Hematopoietic multipotent progenitor cell treated with erythropoietin and hydrocortisone succinate and interleukin-3 and kit ligand, for 6 days (in vitro differentiated cells): Measurements from ENCODE around the gene KBTBD8.

ENCODE experiments used
- DNase-seq: peaks from one replicate; pipeline ENCODE4 v3.0.0-alpha.2; 2015

KBTBD8 gene

GRCh38 chr3:66998113-66998903 lies at the start of gene KBTBD8:
TSS of gene KBTBD8 (plus strand) at chr3:66998307. CDS start at chr3:66998356, 49 bp downstream.
- peak; percentile 99 for DNase-seq

GRCh38 chr3:66948838-66949237 lies 49.3 kb upstream of the KBTBD8 start:
- DNase-seq: no peak

GRCh38 chr3:66949898-66950297 lies 48.2 kb upstream of the KBTBD8 start:
- DNase-seq: no peak

GRCh38 chr3:66952357-66952756 lies 45.8 kb upstream of the KBTBD8 start:
- DNase-seq: no peak

- DNase-seq: no peak
Measured at GRCh38 chr3:66953934-66954445, 44.1 kb upstream of the KBTBD8 start.

GRCh38 chr3:66956742-66957141 lies 41.4 kb upstream of the KBTBD8 start:
- DNase-seq: no peak

- DNase-seq: no peak
Measured at GRCh38 chr3:66957367-66957766, 40.7 kb upstream of the KBTBD8 start.

GRCh38 chr3:66958067-66958466 lies 40.0 kb upstream of the KBTBD8 start:
- no peak for DNase-seq

GRCh38 chr3:66962664-66963063 lies 35.4 kb upstream of the KBTBD8 start:
- DNase-seq: no peak

- DNase-seq: no peak
Measured at GRCh38 chr3:66971245-66971644, 26.9 kb upstream of the KBTBD8 start.

GRCh38 chr3:66971891-66972551 lies 26.1 kb upstream of the KBTBD8 start:
- peak; percentile 91 for DNase-seq

- DNase-seq: no peak
Measured at GRCh38 chr3:66980791-66981190, 17.3 kb upstream of the KBTBD8 start.

GRCh38 chr3:66983101-66983500 lies 15.0 kb upstream of the KBTBD8 start:
- DNase-seq: no peak

GRCh38 chr3:66985336-66985920 lies 12.7 kb upstream of the KBTBD8 start:
- DNase-seq: no peak

GRCh38 chr3:66986406-66986805 lies 11.7 kb upstream of the KBTBD8 start:
- DNase-seq: no peak

GRCh38 chr3:66989241-66989640 lies 8.9 kb upstream of the KBTBD8 start:
- DNase-seq: no peak

- peak; percentile 66 for DNase-seq
Measured at GRCh38 chr3:66989860-66990696, 8.0 kb upstream of the KBTBD8 start.

- peak; percentile 60 for DNase-seq
Measured at GRCh38 chr3:66991459-66991858, 6.6 kb upstream of the KBTBD8 start.

- no peak for DNase-seq
Measured at GRCh38 chr3:66993082-66993481, 5.0 kb upstream of the KBTBD8 start.

- DNase-seq: no peak
Measured at GRCh38 chr3:66994588-66994987, 3.5 kb upstream of the KBTBD8 start.

- no peak for DNase-seq
Measured at GRCh38 chr3:66996696-66997095, 1.4 kb upstream of the KBTBD8 start.

- peak; percentile 60 for DNase-seq
Measured at GRCh38 chr3:66997560-66998112, 471 bp upstream of the KBTBD8 start.

- peak; percentile 48 for DNase-seq
Measured at GRCh38 chr3:66998904-66999235, 763 bp downstream of the KBTBD8 start.
